HG03521 (cell line): ENCODE results near the gene GABARAPL1.

Source experiments
- ATAC-seq: cut with Tn5 transposase; IDR thresholded peaks from one replicate; pipeline ENCODE4 v1.9.1; 2021; ENCODE audit warnings: mild to moderate bottlenecking, moderate library complexity; ENCODE audit not compliant: unreplicated experiment

GABARAPL1 gene

GRCh38 chr12:10226731-10227130 lies 14.1 kb downstream of the GABARAPL1 start:
- ATAC-seq: no peak

GRCh38 chr12:10227648-10228047 lies 15.0 kb downstream of the GABARAPL1 start:
- no peak for ATAC-seq

GRCh38 chr12:10234562-10234961 lies 21.9 kb downstream of the GABARAPL1 start:
- no peak for ATAC-seq

GRCh38 chr12:10235761-10236631 lies 23.3 kb downstream of the GABARAPL1 start:
- no peak for ATAC-seq

DNA sequence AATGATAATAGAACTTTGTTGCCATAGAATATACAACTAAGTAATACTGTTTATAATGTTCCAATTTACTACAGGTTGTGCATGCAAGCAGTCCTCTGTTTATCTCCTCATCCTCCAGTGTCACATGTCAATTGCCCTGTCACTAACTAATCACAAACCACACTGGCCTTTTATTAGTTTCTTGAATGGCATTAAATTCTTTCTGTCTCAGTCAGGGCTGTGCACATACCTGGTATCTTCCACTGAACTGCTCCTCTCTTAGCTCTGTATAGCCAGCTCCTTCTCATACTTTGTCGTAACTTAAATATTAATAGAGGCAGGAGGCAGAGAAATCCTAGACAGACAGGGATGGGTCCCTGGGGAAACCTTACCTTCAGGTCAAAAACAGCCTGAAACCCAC lies 24.0 kb downstream of the GABARAPL1 start:
- ATAC-seq: no peak

DNA sequence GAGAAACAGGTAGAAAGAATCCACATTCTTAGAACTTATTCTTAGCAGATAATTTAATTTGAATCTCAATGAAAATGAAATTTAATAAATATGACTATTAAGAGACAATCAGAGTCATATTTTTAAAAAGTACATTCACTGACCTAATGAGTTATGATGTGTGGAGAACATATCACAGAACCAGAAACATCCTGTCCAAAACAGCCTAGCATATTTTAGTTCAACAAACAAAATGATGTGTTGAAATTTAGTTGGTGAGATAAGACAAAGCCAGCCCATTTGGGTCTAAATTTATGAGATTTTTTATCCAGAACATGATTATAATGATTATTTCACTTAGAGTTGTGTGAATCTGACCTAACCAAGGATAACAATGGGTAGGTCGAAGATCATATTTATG lies 25.8 kb downstream of the GABARAPL1 start:
- ATAC-seq: no peak

DNA sequence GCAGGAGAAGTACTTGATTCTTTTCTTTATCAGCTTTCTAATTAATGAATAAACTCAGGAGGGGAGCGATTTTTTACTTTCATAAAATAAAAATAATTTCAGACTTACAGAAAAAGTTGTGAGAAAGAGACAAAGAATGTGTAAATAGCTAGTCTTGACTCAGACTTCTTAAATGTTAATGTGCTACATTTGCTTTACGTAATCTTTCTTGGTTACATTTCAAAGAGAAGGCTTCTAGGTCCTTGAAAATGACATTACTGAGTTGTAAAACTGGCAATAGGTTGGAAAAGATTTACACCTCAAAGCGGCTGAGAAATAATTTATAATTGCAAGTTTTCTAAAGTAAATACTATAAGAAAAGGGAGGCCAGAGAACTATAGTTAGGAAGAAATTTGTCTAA lies 28.6 kb downstream of the GABARAPL1 start:
- no peak for ATAC-seq

GRCh38 chr12:10241727-10242126 lies 29.1 kb downstream of the GABARAPL1 start:
- no peak for ATAC-seq

DNA sequence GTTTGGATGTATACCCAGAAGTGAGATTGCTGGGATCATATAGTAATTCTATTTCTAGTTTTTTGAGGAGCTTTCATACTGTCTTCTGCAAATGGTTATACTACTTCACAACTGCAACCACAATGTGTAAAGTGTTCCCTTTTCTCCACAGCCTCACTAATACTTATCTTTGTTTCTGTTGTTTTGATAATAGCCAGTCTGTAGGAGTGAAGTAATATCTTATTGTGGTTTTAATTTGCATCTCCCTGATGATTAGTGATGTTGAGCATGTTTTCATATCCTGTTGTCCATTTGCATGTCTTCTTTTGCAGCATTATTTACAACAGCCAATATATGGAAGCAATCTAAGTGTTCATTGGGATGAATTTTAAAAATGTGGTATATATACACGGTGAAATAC lies 29.9 kb downstream of the GABARAPL1 start:
- no peak for ATAC-seq

DNA sequence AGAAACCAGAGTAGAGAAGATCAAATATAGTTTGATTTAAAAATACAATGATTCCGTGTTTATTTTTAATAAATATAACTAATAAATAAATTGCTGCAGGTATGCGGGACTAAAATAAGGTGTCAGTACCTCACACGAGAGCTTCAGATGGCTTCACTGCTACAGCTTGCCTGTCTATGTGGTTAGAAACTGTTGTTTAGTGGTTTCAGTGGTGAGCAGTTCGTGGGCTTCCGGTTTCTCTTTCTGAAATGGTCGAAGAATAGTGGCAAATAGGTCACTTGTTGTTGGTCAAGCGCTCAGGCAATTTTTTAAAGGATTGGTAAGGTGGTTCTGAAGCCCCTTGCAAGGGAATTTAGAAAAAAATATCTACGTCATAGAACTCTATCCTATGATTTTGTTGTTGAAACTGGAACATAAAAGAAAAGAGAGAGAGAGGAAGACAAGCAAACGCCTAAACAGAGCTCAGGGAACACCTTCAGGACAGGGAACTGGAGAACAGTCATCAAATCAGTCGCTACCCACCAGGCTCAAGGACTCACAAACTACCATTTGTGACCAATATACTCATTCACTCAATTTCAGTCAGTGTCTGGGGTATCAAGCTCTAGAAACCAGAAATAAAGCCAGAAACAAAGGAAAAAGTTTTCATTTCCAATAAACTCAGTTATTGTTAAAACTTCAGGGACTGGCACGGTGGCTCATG lies 31.3 kb downstream of the GABARAPL1 start:
- no peak for ATAC-seq

DNA sequence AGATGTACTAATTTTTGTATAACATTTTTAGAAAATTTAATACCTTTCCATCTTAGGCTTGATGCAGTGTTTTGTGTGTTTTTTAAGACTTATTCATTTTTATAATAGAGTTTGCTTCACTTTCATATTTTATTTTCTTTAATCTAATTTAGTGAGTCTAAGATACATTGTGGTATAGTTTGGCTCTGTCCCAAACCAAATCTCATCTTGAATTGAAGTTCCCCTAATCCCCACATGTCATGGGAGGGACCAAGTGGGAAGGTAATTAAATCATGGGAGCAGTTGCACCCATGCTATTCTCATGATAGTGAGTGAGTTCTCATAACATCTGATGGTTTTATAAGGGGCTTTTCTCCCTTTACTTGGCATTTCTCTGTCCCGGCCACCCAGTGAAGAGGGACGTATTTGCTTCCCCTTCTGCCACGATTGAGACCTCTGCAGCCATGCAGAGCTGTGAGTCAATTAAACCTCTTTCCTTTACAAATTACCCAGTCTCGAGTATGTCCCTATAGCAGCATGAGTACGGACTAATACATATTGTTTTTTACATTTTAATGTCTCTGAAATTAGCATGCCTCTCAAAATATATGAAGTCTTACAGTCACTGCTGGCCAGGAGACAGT lies 34.9 kb downstream of the GABARAPL1 start:
- no peak for ATAC-seq

DNA sequence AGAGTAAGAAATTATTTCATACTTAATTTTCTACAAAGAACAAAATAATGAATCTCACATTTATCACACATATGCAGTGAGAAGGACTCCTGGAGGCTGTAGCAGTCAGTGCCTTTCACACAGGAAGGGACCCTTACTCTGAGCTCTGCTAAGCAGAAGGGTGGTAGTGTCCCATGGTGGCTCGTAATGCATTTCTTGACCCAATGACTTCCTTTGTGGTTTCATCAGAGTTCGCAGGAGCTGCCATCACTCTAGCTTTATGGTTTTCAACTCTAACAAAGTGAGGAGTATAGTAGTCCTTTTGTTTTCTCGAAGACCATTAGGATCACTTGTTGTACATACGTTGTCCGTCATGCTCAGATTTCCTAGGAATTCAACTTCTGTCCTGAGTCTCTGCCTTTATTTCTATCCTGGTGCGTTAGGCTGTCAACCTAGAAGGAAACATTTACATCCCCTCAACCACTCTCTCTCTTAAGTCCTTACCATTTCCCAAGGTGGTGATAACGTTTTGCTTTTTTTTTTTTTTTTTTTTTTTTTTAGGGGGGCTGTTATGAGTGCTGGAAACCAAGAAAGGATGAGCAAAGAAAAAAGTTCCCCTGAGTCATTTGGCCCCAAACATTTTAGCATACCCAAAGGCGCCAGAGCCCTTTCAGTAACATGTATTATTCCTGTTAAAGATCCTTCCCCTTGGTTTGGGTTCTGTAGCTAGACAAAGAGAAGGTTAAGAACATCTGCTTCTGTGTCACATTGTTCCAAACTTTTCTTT lies 37.2 kb downstream of the GABARAPL1 start:
- ATAC-seq: no peak

DNA sequence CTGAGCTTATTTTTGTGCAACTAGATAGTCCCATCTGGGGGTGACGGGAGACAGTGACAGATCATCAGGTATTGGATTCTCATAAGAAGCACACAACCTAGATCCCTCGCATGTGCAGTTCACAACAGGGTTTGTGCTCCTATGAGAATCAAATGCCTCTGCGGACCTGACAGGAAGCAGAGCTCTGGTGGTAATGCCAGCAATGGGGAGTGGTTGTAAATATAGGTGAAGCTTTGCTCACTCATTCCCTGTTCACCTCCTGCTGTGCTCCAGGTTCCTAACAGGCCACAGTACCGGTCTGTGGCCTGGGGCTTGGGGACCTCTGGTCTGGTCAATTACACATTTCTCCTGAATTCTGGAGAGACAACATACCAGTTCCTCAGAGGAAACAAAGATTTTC lies 39.0 kb downstream of the GABARAPL1 start:
- no peak for ATAC-seq

GRCh38 chr12:10252201-10252600 lies 39.5 kb downstream of the GABARAPL1 start:
- ATAC-seq: no peak

- ATAC-seq: no peak
Measured at GRCh38 chr12:10256064-10256463, 43.4 kb downstream of the GABARAPL1 start.

GRCh38 chr12:10260927-10261326 lies 48.2 kb downstream of the GABARAPL1 start:
- ATAC-seq: no peak

- ATAC-seq: no peak
Measured at GRCh38 chr12:10268037-10268436, 55.4 kb downstream of the GABARAPL1 start.

GRCh38 chr12:10272467-10272866 lies 59.8 kb downstream of the GABARAPL1 start:
- no peak for ATAC-seq
